PC-9 (cell line): ENCODE results near the gene ENPP3. TPM values are rescaled to one million over a fixed set of nuclear protein-coding genes. Genes with fewer than 3 reads are reported as not detected.

Experiments used
- BruUV-seq: library from RNA; stranded (reverse); fragments of 400-500 nt; replicated peaks from 2 replicates; lab custom pipeline; 2021; lab: Mats Ljungman, UMichigan
- CTCF ChIA-PET: fragments of 300-600 bp; sonication (Branson Sonifier 250); formaldehyde crosslinking; loops from one replicate; lab custom pipeline; 2022; ENCODE audit warnings: antibody characterized with exemption; lab: Charles Lee
- POLR2A ChIA-PET: fragments of 300-600 bp; sonication (Branson Sonifier 250); formaldehyde crosslinking; loops from one replicate; lab custom pipeline; 2022; ENCODE audit warnings: antibody characterized with exemption; ENCODE audit not compliant: unreplicated experiment; lab: Charles Lee
- DNase-seq, 2 experiments: peaks; one replicate each; pipeline versions ENCODE4 v3.0.0 to v3.0.0-alpha.2; 2015 to 2022; ENCODE audit warnings: mixed read lengths in 1 of 2
- H2AFZ ChIP-seq: fragments of 200-600 bp; sonication (generic); 2 replicates; pipeline ENCODE4 v1.8.1; 2017; ENCODE audit warnings: antibody characterized with exemption
- H3F3A ChIP-seq: fragments of 200-600 bp; sonication (generic); 2 replicates; pipeline ENCODE4 v1.8.1; 2017; ENCODE audit warnings: antibody characterized with exemption, mild to moderate bottlenecking, low read depth; ENCODE audit not compliant: insufficient read depth
- H3K27ac ChIP-seq: fragments of 200-600 bp; sonication (generic); 2 replicates; pipeline ENCODE4 v1.6.1; 2016; ENCODE audit warnings: mixed run types
- H3K27me3 ChIP-seq: fragments of 200-600 bp; sonication (generic); 2 replicates; pipeline ENCODE4 v1.6.1; 2016; ENCODE audit warnings: low read depth, mixed run types; ENCODE audit not compliant: insufficient read depth
- H3K36me3 ChIP-seq: fragments of 200-600 bp; sonication (generic); 2 replicates; pipeline ENCODE4 v1.6.1; 2016; ENCODE audit warnings: low read depth, mixed run types
- H3K4me1 ChIP-seq: fragments of 200-600 bp; sonication (generic); replicated peaks from 2 replicates; pipeline ENCODE4 v1.6.1; 2016; ENCODE audit warnings: mixed run types; ENCODE audit not compliant: insufficient read depth
- H3K4me2 ChIP-seq: fragments of 200-600 bp; sonication (generic); 2 replicates; pipeline ENCODE4 v1.6.1; 2017; ENCODE audit warnings: mixed run types
- H3K4me3 ChIP-seq: fragments of 200-600 bp; sonication (generic); 2 replicates; pipeline ENCODE4 v1.6.1; 2016; ENCODE audit warnings: mixed run types
- H3K79me2 ChIP-seq: fragments of 200-600 bp; sonication (generic); 2 replicates; pipeline ENCODE4 v1.6.1; 2017; ENCODE audit warnings: low read depth, mixed run types
- H3K9me2 ChIP-seq: fragments of 200-600 bp; sonication (generic); 2 replicates; pipeline ENCODE4 v1.8.1; 2017; ENCODE audit warnings: mild to moderate bottlenecking; ENCODE audit not compliant: insufficient read depth
- H3K9me3 ChIP-seq: fragments of 200-600 bp; sonication (generic); 2 replicates; pipeline ENCODE4 v1.8.1; 2016; ENCODE audit warnings: low read depth; ENCODE audit not compliant: insufficient read depth
- H4K20me1 ChIP-seq: fragments of 200-600 bp; sonication (generic); 2 replicates; pipeline ENCODE4 v1.8.1; 2017; ENCODE audit not compliant: insufficient read depth
- EZH2 ChIP-seq: fragments of 200-600 bp; sonication (generic); IDR thresholded peaks from 2 replicates; pipeline ENCODE4 v1.8.0; 2017; ENCODE audit warnings: antibody characterized with exemption, low read depth
- intact Hi-C: fragments of 100-400 bp; cut with micrococcal nuclease; formaldehyde crosslinking; loops from one replicate; pipeline ENCODE4 v1.10.0; 2022; ENCODE audit not compliant: unreplicated experiment
- total RNA-seq: library from RNA; stranded (reverse); gene quantifications from 2 replicates; pipeline ENCODE4 v1.2.3, GENCODE V29; 2021
- TF ChIP-seq, protein P1 (sequence below): fragments of 200-600 bp; sonication (generic); conservative IDR thresholded peaks from 2 replicates; pipeline ENCODE4 v1.6.1; 2017; ENCODE audit warnings: mixed run types, antibody characterized with exemption, mild to moderate bottlenecking, moderate library complexity

The ENPP3 gene
- total RNA-seq, 1 experiment from 2014 or later = not detected

DNA sequence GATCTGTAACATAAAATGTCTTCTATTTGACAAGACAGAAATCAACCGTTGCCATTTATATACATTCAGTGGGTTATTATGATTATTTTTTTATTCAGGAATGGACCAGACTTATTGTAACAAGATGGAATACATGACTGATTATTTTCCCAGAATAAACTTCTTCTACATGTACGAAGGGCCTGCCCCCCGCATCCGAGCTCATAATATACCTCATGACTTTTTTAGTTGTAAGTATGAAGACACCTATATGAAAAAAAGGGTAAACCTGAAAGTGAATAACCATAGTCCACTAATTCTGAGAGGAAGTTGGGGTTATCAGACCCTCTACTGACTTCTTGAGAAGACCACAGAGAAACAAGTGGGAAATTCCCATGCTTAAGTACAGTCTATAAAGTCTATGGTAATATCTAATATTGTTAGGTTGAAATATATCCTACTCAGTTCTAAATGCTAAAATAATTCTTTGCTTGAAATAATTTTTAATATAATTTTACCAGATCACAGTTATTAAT, 48.2 kb downstream of the ENPP3 start:
- Histone ChIP-seq H3K27me3 (no peaks in the 10 kb centered on the region), H3K9me3 (0 out of 2 replicates have a peak, but pooled peaks cover 4% of the 10 kb centered on the region), H3K27ac (no peak overlapping the region), H4K20me1 (no peaks in the 10 kb centered on the region), H3K36me3 (no peaks in the 10 kb centered on the region), H3K79me2 (no peaks in the 10 kb centered on the region), H3K4me3 (no peak overlapping the region), H3F3A (no peaks in the 10 kb centered on the region), H3K4me1 (no peaks in the 10 kb centered on the region), H3K9me2 (no peaks in the 10 kb centered on the region), H3K4me2 (no peak overlapping the region), H2AFZ (no peak overlapping the region)
- no TSS peak for BruUV-seq
- DNase-seq = no peak
- no peak for TF ChIP-seq EZH2
- TF ChIP-seq, protein P1, sequence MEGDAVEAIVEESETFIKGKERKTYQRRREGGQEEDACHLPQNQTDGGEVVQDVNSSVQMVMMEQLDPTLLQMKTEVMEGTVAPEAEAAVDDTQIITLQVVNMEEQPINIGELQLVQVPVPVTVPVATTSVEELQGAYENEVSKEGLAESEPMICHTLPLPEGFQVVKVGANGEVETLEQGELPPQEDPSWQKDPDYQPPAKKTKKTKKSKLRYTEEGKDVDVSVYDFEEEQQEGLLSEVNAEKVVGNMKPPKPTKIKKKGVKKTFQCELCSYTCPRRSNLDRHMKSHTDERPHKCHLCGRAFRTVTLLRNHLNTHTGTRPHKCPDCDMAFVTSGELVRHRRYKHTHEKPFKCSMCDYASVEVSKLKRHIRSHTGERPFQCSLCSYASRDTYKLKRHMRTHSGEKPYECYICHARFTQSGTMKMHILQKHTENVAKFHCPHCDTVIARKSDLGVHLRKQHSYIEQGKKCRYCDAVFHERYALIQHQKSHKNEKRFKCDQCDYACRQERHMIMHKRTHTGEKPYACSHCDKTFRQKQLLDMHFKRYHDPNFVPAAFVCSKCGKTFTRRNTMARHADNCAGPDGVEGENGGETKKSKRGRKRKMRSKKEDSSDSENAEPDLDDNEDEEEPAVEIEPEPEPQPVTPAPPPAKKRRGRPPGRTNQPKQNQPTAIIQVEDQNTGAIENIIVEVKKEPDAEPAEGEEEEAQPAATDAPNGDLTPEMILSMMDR = no peak
- ChIA-PET CTCF (interaction anchor here (0.6 kb wide), 1 partner anchor 768 kb away, joined by 3 read pairs; no protein-coding TSS in a partner anchor), POLR2A (no interaction called here)
- intact Hi-C loops = no loop called here

DNA sequence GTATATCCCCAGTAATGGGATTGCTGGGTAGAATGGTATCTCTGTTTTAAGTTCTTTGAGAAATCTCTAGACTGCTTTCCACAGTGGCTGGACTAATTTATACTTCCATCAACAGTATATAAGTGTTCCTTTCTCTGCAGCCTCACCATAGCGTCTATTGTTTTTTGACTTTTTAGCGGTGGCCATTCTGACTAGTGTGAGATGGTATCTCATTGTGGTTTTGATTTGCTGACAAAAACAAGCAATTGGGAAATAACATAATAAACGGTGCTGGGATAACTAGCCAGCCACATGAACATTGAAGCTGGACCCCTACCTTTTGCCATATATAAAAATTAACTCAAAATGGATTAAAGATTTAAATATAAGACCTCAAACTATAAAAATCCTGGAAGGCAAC, 49.9 kb downstream of the ENPP3 start:
- Histone ChIP-seq H3K36me3 (no peaks in the 10 kb centered on the region), H3F3A (no peaks in the 10 kb centered on the region), H3K4me2 (no peak overlapping the region), H2AFZ (no peak overlapping the region), H3K4me1 (no peaks in the 10 kb centered on the region), H3K4me3 (no peak overlapping the region), H3K27me3 (no peaks in the 10 kb centered on the region), H3K9me2 (no peaks in the 10 kb centered on the region), H3K9me3 (0 out of 2 replicates have a peak, but pooled peaks cover 4% of the 10 kb centered on the region), H4K20me1 (no peaks in the 10 kb centered on the region), H3K79me2 (no peaks in the 10 kb centered on the region), H3K27ac (no peak overlapping the region)
- no TSS peak for BruUV-seq
- CTCF ChIA-PET = no interaction called here
- intact Hi-C loops = no loop called here
- no peak for TF ChIP-seq EZH2
- TF ChIP-seq, protein P1 = no peak
- DNase-seq = no peak
- POLR2A ChIA-PET = no interaction called here

DNA sequence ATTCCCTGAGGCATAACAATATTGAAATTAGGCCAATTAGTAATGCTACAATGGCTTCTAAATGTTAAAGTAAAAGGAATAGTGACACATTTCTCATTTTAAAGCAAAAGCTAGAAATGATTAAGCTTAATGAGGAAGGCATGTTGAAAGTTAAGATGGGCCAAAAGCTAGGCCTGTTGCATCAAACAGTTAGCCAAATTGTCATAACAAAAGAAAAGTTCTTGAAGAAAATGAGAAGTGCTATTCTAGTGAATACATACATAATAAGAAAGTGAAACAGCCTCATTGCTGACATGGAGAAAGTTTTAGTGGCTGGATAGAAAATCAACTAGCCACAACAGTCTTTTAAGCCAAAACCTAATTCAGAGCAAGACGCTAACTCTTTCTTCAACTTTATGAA, 51.2 kb downstream of the ENPP3 start:
- ChIA-PET POLR2A (no interaction called here), CTCF (no interaction called here)
- BruUV-seq = no TSS peak
- TF ChIP-seq, protein P1 = no peak
- TF ChIP-seq EZH2 = no peak
- H3K4me1 ChIP-seq = no peaks in the 10 kb centered on the region
- no peaks in the 10 kb centered on the region for H3K79me2 ChIP-seq
- H3F3A ChIP-seq = no peaks in the 10 kb centered on the region
- DNase-seq = no peak
- no peaks in the 10 kb centered on the region for H3K9me3 ChIP-seq
- H4K20me1 ChIP-seq = no peaks in the 10 kb centered on the region
- no peak overlapping the region for H3K4me2 ChIP-seq
- no peak overlapping the region for H3K27ac ChIP-seq
- H3K9me2 ChIP-seq = no peaks in the 10 kb centered on the region
- no peak overlapping the region for H2AFZ ChIP-seq
- H3K36me3 ChIP-seq = no peaks in the 10 kb centered on the region
- no peaks in the 10 kb centered on the region for H3K27me3 ChIP-seq
- intact Hi-C loops = no loop called here
- no peak overlapping the region for H3K4me3 ChIP-seq
